ENCODE results near the gene CD300LF. TPM values are rescaled to one million over a fixed set of nuclear protein-coding genes. Genes with fewer than 3 reads are reported as not detected.

The CD300LF gene
- total RNA-seq, 1 experiment from 2014 or later = not detected

GRCh38 chr17:74730491-74731346, 18.0 kb upstream of the CD300LF start:
- Histone ChIP-seq H3K4me1 (ENCODE audit: control insufficient read depth in 1 of 2, insufficient read depth in 2 of 2, low read length in 2 of 2) (no peaks in the 10 kb centered on the region; a peak in 1 of 4 replicates), H3K27me3 (ENCODE audit: insufficient read depth, low read length) (no peaks in the 10 kb centered on the region), H3K79me2 (ENCODE audit: insufficient read depth, low read length) (no peaks in the 10 kb centered on the region), H3K4me2 (ENCODE audit: low read length) (no peak overlapping the region), H3K9me3 (ENCODE audit: control insufficient read depth in 1 of 2, insufficient read depth in 1 of 2, low read depth in 1 of 2, low read length in 2 of 2) (peaks cover 0 to 5% of the 10 kb centered on the region in 2 experiments; a peak in 1 of 4 replicates), H3K36me3 (ENCODE audit: control insufficient read depth in 1 of 2, insufficient read depth in 2 of 2, low read length in 2 of 2) (no peaks in the 10 kb centered on the region), H3K9ac (ENCODE audit: low read length) (no peak overlapping the region), H3K27ac (ENCODE audit: low read depth, low read length) (no peak overlapping the region), H2AFZ (ENCODE audit: low read depth, low read length, poor library complexity, severe bottlenecking) (no peak overlapping the region), H4K20me1 (ENCODE audit: insufficient read depth) (no peaks in the 10 kb centered on the region), H3K9me2 (ENCODE audit: insufficient read depth) (no peaks in the 10 kb centered on the region), H3K4me3 (replicated peaks in 1 of 2; ENCODE audit: low read depth in 1 of 2, low read length in 2 of 2) (no peak overlapping the region)
- no peak for TF ChIP-seq YY1 (IDR thresholded peaks at IDR 0.05; ENCODE audit: extremely low read depth, insufficient replicate concordance, low read depth, low read length)
- TF ChIP-seq POLR2A (IDR thresholded peaks at IDR 0.05; ENCODE audit: borderline replicate concordance, extremely low read depth, insufficient read depth, insufficient read length) = no peak
- intact Hi-C loops (cut with micrococcal nuclease) = no loop called here
- BruUV-seq (replicated peaks) = no TSS peak
- ATAC-seq = no peak
- CTCF ChIA-PET = no interaction called here
- no peak for DNase-seq (ENCODE audit: low read depth, low spot score)
- POLR2A ChIA-PET = no interaction called here
- RAD21 ChIA-PET (ENCODE audit: low non-redundant PET in 1 of 2, low total read pairs in 2 of 2, uncharacterized antibody in 2 of 2, unreplicated experiment in 2 of 2) = no interaction called here

- TF ChIP-seq YY1 (IDR thresholded peaks at IDR 0.05; ENCODE audit: extremely low read depth, insufficient replicate concordance, low read depth, low read length) (no peak), SRF (IDR thresholded peaks at IDR 0.05; ENCODE audit: low read depth) (no peak), CBX3 (IDR thresholded peaks at IDR 0.05; ENCODE audit: low read depth) (no peak), ELF1 (IDR thresholded peaks at IDR 0.05; ENCODE audit: borderline replicate concordance, low read depth) (no peak)
- ChIA-PET RAD21 (ENCODE audit: low non-redundant PET in 1 of 2, low total read pairs in 2 of 2, uncharacterized antibody in 2 of 2, unreplicated experiment in 2 of 2) (no interaction called here), POLR2A (no interaction called here), CTCF (no interaction called here)
- Histone ChIP-seq H3K4me2 (ENCODE audit: low read length) (no peak overlapping the region), H3K27ac (ENCODE audit: low read depth, low read length) (no peak overlapping the region), H3K27me3 (ENCODE audit: insufficient read depth, low read length) (no peaks in the 10 kb centered on the region), H3K9me2 (ENCODE audit: insufficient read depth) (no peaks in the 10 kb centered on the region), H4K20me1 (ENCODE audit: insufficient read depth) (no peaks in the 10 kb centered on the region), H3K9ac (ENCODE audit: low read length) (no peak overlapping the region), H3K9me3 (ENCODE audit: control insufficient read depth in 1 of 2, insufficient read depth in 1 of 2, low read depth in 1 of 2, low read length in 2 of 2) (peaks cover 0 to 5% of the 10 kb centered on the region in 2 experiments; a peak in 1 of 4 replicates), H3K79me2 (ENCODE audit: insufficient read depth, low read length) (no peaks in the 10 kb centered on the region), H3K36me3 (ENCODE audit: control insufficient read depth in 1 of 2, insufficient read depth in 2 of 2, low read length in 2 of 2) (no peaks in the 10 kb centered on the region), H3K4me1 (ENCODE audit: control insufficient read depth in 1 of 2, insufficient read depth in 2 of 2, low read length in 2 of 2) (no peaks in the 10 kb centered on the region), H2AFZ (ENCODE audit: low read depth, low read length, poor library complexity, severe bottlenecking) (no peak overlapping the region), H3K4me3 (replicated peaks in 1 of 2; ENCODE audit: low read depth in 1 of 2, low read length in 2 of 2) (no peak overlapping the region)
- ATAC-seq = no peak
- BruUV-seq (replicated peaks) = no TSS peak
- intact Hi-C loops (cut with micrococcal nuclease) = no loop called here
- DNase-seq (ENCODE audit: low read depth, low spot score) = no peak
Observed at GRCh38 chr17:74729866-74730265, 17.1 kb upstream of the CD300LF start.
